HEK293 (cell line): ENCODE results near the gene SERINC5.

Experiments
- CTCF ChIA-PET: fragments of 350-600 bp; formaldehyde crosslinking; extraction: SDS; loops from one replicate; lab custom pipeline; 2021; ENCODE audit warnings: antibody characterized with exemption; lab: Yijun Ruan, JAX
- POLR2A ChIA-PET: fragments of 300-600 bp; formaldehyde crosslinking; extraction: SDS; loops from one replicate; lab custom pipeline; 2020; ENCODE audit warnings: antibody characterized with exemption, inconsistent platforms; lab: Yijun Ruan, JAX
- H3K27ac ChIP-seq: fragments of 200-500 bp; sonication (Bioruptor generic); 2 replicates; pipeline ENCODE4 v1.5.1; 2014; ENCODE audit warnings: low read depth, low read length, control low read depth, inconsistent platforms; ENCODE audit errors: extremely low read depth
- H3K36me3 ChIP-seq, 2 experiments: fragments of 200-500 bp in 1 of 2; sonication (Bioruptor generic) in 1 of 2; 1 replicate in 1 of 2; 2 replicates in 1 of 2; pipeline ENCODE4 v1.5.1; 2014 to 2017; ENCODE audit warnings: inconsistent platforms in 2 of 2, low read length in 2 of 2; ENCODE audit not compliant: control insufficient read depth in 2 of 2, insufficient read depth in 1 of 2
- H3K4me1 ChIP-seq: fragments of 200-500 bp; sonication (Bioruptor generic); 2 replicates; pipeline ENCODE4 v1.5.1; 2014; ENCODE audit warnings: mild to moderate bottlenecking, low read length, inconsistent platforms; ENCODE audit not compliant: control insufficient read depth, insufficient read depth
- H3K4me3 ChIP-seq: 2 replicates; pipeline ENCODE4 v1.5.1; 2011; ENCODE audit warnings: low read depth, mild to moderate bottlenecking, control low read depth, low read length, moderate library complexity
- H3K9me3 ChIP-seq: fragments of 200-500 bp; sonication (Bioruptor generic); 2 replicates; pipeline ENCODE4 v1.5.1; 2014; ENCODE audit warnings: low read depth, low read length, inconsistent platforms; ENCODE audit not compliant: control insufficient read depth, insufficient read depth
- BCL6B ChIP-seq: fragments of 450-650 bp; formaldehyde crosslinking; IDR thresholded peaks from 2 replicates; pipeline ENCODE4 v1.5.1; 2017; ENCODE audit warnings: missing biosample characterization, missing genetic modification characterization
- GLIS1 ChIP-seq: fragments of 450-650 bp; formaldehyde crosslinking; IDR thresholded peaks from 2 replicates; pipeline ENCODE4 v1.5.1; 2016; ENCODE audit warnings: missing biosample characterization, missing genetic modification characterization
- OSR2 ChIP-seq: fragments of 450-650 bp; formaldehyde crosslinking; IDR thresholded peaks from 2 replicates; pipeline ENCODE4 v1.5.1; 2016; ENCODE audit warnings: missing biosample characterization, missing genetic modification characterization
- REPIN1 ChIP-seq: fragments of 450-650 bp; formaldehyde crosslinking; IDR thresholded peaks from 2 replicates; pipeline ENCODE4 v1.5.1; 2017; ENCODE audit warnings: missing biosample characterization, missing genetic modification characterization, low read depth
- ZBTB49 ChIP-seq: fragments of 450-650 bp; formaldehyde crosslinking; IDR thresholded peaks from 2 replicates; pipeline ENCODE4 v1.5.1; 2016; ENCODE audit warnings: missing biosample characterization, missing genetic modification characterization, low read depth
- ZNF157 ChIP-seq: fragments of 450-650 bp; formaldehyde crosslinking; IDR thresholded peaks from 2 replicates; pipeline ENCODE4 v1.5.1; 2016; ENCODE audit warnings: missing biosample characterization, missing genetic modification characterization
- ZNF2 ChIP-seq: fragments of 450-650 bp; formaldehyde crosslinking; IDR thresholded peaks from 2 replicates; pipeline ENCODE4 v1.5.1; 2016; ENCODE audit warnings: missing biosample characterization, missing genetic modification characterization
- ZNF23 ChIP-seq: fragments of 450-650 bp; formaldehyde crosslinking; IDR thresholded peaks from 2 replicates; pipeline ENCODE4 v1.5.1; 2016; ENCODE audit warnings: missing biosample characterization, missing genetic modification characterization, borderline replicate concordance
- ZNF335 ChIP-seq: fragments of 450-650 bp; formaldehyde crosslinking; conservative IDR thresholded peaks from 2 replicates; pipeline ENCODE4 v1.5.1; 2016; ENCODE audit warnings: missing biosample characterization, missing genetic modification characterization
- ZNF350 ChIP-seq: fragments of 450-650 bp; formaldehyde crosslinking; IDR thresholded peaks from 2 replicates; pipeline ENCODE4 v1.5.0; 2017; ENCODE audit warnings: missing biosample characterization, mild to moderate bottlenecking, missing genetic modification characterization
- ZNF354C ChIP-seq: fragments of 450-650 bp; formaldehyde crosslinking; IDR thresholded peaks from 2 replicates; pipeline ENCODE4 v1.5.1; 2016; ENCODE audit warnings: missing biosample characterization, missing genetic modification characterization, low read depth, borderline replicate concordance
- ZNF404 ChIP-seq: fragments of 450-650 bp; formaldehyde crosslinking; IDR thresholded peaks from 2 replicates; pipeline ENCODE4 v1.5.1; 2017; ENCODE audit warnings: missing biosample characterization, missing genetic modification characterization
- ZNF416 ChIP-seq: fragments of 450-650 bp; formaldehyde crosslinking; IDR thresholded peaks from 2 replicates; pipeline ENCODE4 v1.5.1; 2016; ENCODE audit warnings: missing biosample characterization, missing genetic modification characterization
- ZNF596 ChIP-seq: fragments of 450-650 bp; IDR thresholded peaks from 2 replicates; pipeline ENCODE4 v1.5.0; 2018; ENCODE audit warnings: missing biosample characterization, mild to moderate bottlenecking, missing genetic modification characterization, moderate library complexity
- ZNF654 ChIP-seq: fragments of 450-650 bp; formaldehyde crosslinking; IDR thresholded peaks from 2 replicates; pipeline ENCODE4 v1.5.1; 2016; ENCODE audit warnings: low read depth, missing biosample characterization, missing genetic modification characterization
- ZNF777 ChIP-seq: fragments of 450-650 bp; formaldehyde crosslinking; IDR thresholded peaks from 2 replicates; pipeline ENCODE4 v1.5.1; 2017; ENCODE audit warnings: missing biosample characterization, missing genetic modification characterization, borderline replicate concordance
- ZSCAN5A ChIP-seq: fragments of 450-650 bp; formaldehyde crosslinking; IDR thresholded peaks from 2 replicates; pipeline ENCODE4 v1.5.1; 2016; ENCODE audit warnings: missing biosample characterization, missing genetic modification characterization
- TF ChIP-seq, protein P1 (sequence below): IDR thresholded peaks from 2 replicates; pipeline ENCODE4 v1.6.1; 2011; ENCODE audit warnings: mild to moderate bottlenecking, low read depth, low read length, borderline replicate concordance
- TF ChIP-seq, protein P2 (sequence below): fragments of 450-650 bp; formaldehyde crosslinking; IDR thresholded peaks from 2 replicates; pipeline ENCODE4 v1.5.1; 2016; ENCODE audit warnings: missing biosample characterization, missing genetic modification characterization

The SERINC5 gene

DNA sequence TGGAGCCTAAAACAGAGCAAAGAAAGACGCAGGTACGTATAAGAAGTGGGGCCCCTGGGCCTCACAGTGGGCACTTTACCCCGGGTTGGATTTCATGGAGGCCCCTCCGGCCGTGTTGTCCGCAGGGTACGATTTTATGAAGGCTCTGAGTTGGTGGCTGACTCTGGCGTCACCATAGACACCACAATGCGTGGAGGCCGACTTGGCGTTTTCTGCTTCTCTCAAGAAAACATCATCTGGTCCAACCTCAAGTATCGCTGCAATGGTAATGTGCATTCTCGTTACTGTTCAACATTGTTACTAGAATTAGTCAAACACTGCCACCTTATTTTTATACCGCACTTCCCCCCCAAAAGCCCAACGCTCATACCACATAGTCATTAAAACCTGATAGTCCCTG, 173.6 kb downstream of the SERINC5 start:
- no peak for TF ChIP-seq ZNF777 (tag by site-specific recombination)
- no peaks in the 10 kb centered on the region; the same call in 1 of the 2 replicates for H3K4me1 ChIP-seq
- H3K36me3 ChIP-seq: no peaks in the 10 kb centered on the region
- H3K4me3 ChIP-seq: no peak overlapping the region
- H3K27ac ChIP-seq: no peak overlapping the region
- ChIA-PET CTCF (interaction anchor here (2.0 kb wide), 1 partner anchor 206 kb away, joined by 10 read pairs; no protein-coding TSS in a partner anchor), POLR2A (no interaction called here)
- H3K9me3 ChIP-seq: no peaks in the 10 kb centered on the region

DNA sequence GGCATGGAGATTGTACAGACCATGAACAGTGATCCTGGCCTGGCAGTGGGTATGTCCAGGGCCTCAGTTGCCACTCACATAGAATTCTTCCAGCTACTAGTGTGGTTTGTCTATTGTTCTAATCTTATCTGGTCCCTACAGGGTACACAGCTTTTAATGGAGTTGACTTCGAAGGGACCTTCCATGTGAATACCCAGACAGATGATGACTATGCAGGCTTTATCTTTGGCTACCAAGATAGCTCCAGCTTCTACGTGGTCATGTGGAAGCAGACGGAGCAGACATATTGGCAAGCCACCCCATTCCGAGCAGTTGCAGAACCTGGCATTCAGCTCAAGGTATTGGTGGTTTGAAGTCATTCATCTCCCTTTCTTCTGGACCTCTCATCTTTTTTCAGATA, 176.9 kb downstream of the SERINC5 start:
- H3K36me3 ChIP-seq: no peaks in the 10 kb centered on the region
- H3K27ac ChIP-seq: no peak overlapping the region
- no peaks in the 10 kb centered on the region for H3K9me3 ChIP-seq
- ChIA-PET POLR2A (no interaction called here), CTCF (interaction anchor here (0.8 to 0.9 kb wide), 2 partner anchors 10 to 23 kb away, joined by 3 read pairs; no protein-coding TSS in a partner anchor)
- H3K4me1 ChIP-seq: peaks cover 8% of the 10 kb centered on the region
- no peak for TF ChIP-seq ZNF2 (tag by site-specific recombination)
- TF ChIP-seq ZNF654 (tag by site-specific recombination): no peak
- no peak for TF ChIP-seq ZNF404 (tag by site-specific recombination)
- TF ChIP-seq, protein P1, sequence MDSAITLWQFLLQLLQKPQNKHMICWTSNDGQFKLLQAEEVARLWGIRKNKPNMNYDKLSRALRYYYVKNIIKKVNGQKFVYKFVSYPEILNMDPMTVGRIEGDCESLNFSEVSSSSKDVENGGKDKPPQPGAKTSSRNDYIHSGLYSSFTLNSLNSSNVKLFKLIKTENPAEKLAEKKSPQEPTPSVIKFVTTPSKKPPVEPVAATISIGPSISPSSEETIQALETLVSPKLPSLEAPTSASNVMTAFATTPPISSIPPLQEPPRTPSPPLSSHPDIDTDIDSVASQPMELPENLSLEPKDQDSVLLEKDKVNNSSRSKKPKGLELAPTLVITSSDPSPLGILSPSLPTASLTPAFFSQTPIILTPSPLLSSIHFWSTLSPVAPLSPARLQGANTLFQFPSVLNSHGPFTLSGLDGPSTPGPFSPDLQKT: no peak
- no peak for TF ChIP-seq GLIS1 (tag by site-specific recombination)
- TF ChIP-seq ZNF157: no peak
- TF ChIP-seq ZNF335 (tag by site-specific recombination): no peak
- TF ChIP-seq ZNF416: no peak
- TF ChIP-seq OSR2 (tag by site-specific recombination): no peak
- no peak for TF ChIP-seq ZNF23 (tag by site-specific recombination)
- TF ChIP-seq ZSCAN5A: no peak
- TF ChIP-seq REPIN1 (tag by site-specific recombination): no peak
- no peak for TF ChIP-seq BCL6B (tag by site-specific recombination)
- TF ChIP-seq ZBTB49 (tag by site-specific recombination): no peak
- no peak for TF ChIP-seq ZNF354C (tag by site-specific recombination)
- TF ChIP-seq ZNF350 (tag by site-specific recombination): no peak
- TF ChIP-seq, protein P2, sequence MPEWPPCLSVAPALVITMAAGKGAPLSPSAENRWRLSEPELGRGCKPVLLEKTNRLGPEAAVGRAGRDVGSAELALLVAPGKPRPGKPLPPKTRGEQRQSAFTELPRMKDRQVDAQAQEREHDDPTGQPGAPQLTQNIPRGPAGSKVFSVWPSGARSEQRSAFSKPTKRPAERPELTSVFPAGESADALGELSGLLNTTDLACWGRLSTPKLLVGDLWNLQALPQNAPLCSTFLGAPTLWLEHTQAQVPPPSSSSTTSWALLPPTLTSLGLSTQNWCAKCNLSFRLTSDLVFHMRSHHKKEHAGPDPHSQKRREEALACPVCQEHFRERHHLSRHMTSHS (tag by site-specific recombination): no peak
- no peak for TF ChIP-seq ZNF596 (tag by site-specific recombination)
- no peak overlapping the region for H3K4me3 ChIP-seq
